HCT116 (cell line): ENCODE data around the gene CISH. TPM values are rescaled to one million over a fixed set of nuclear protein-coding genes. Genes with fewer than 3 reads are reported as not detected.

Source experiments
- ATAC-seq: fragments of 200-7000 bp; cut with Tn5 transposase; 2 replicates; pipeline ENCODE4 v1.9.1; 2020; ENCODE audit warnings: mild to moderate bottlenecking, moderate library complexity
- BruUV-seq: library from RNA; stranded (reverse); fragments of 400-500 nt; replicated peaks from 2 replicates; lab custom pipeline; 2021; lab: Mats Ljungman, UMichigan
- CTCF ChIA-PET: fragments of 300-600 bp; sonication (Branson Sonifier 250); formaldehyde crosslinking; loops from one replicate; lab custom pipeline; 2021; ENCODE audit warnings: antibody characterized with exemption; lab: Charles Lee
- POLR2A ChIA-PET: fragments of 300-600, 350-600 bp; sonication (Branson Sonifier 250); formaldehyde crosslinking; loops from one replicate; lab custom pipeline; 2021; ENCODE audit warnings: antibody characterized with exemption; lab: Charles Lee
- RAD21 ChIA-PET, 2 experiments: fragments of 300-600 bp; sonication (Branson Sonifier 250); formaldehyde crosslinking; loops; one replicate each; lab custom pipeline; 2023; ENCODE audit warnings: low total read pairs in 2 of 2; ENCODE audit not compliant: uncharacterized antibody in 2 of 2, unreplicated experiment in 2 of 2, low non-redundant PET in 1 of 2; lab: Charles Lee
- DNase-seq: peaks from one replicate; pipeline ENCODE4 v3.0.0-alpha.2; 2010; ENCODE audit warnings: low read depth, low spot score
- H2AFZ ChIP-seq: fragments of 200-600 bp; shearing (Covaris generic), sonication (generic); 2 replicates; pipeline ENCODE4 v1.6.1; 2017; ENCODE audit warnings: low read depth, mixed run types, mixed read lengths, antibody characterized with exemption, low read length; ENCODE audit not compliant: poor library complexity, severe bottlenecking
- H3K27ac ChIP-seq: 2 replicates; pipeline ENCODE4 v1.5.1; 2012; ENCODE audit warnings: low read depth, low read length
- H3K27me3 ChIP-seq: fragments of 200-600 bp; sonication (generic); 2 replicates; pipeline ENCODE4 v1.6.1; 2016; ENCODE audit warnings: mixed run types, low read length, mixed read lengths; ENCODE audit not compliant: insufficient read depth
- H3K36me3 ChIP-seq, 2 experiments: fragments of 200-500 bp in 1 of 2; fragments of 200-600 bp in 1 of 2; sonication (Bioruptor generic) in 1 of 2; sonication (generic) in 1 of 2; 2 replicates each; pipeline versions ENCODE4 v1.5.1 to v1.6.1; 2014 to 2016; ENCODE audit warnings: low read length in 2 of 2, inconsistent platforms in 1 of 2, mixed read lengths in 1 of 2, mixed run types in 1 of 2; ENCODE audit not compliant: insufficient read depth in 2 of 2, control insufficient read depth in 1 of 2
- H3K4me1 ChIP-seq, 2 experiments: fragments of 200-600 bp in 1 of 2; sonication (generic) in 1 of 2; 2 replicates each; pipeline versions ENCODE4 v1.5.1 to v1.6.1; 2012 to 2017; ENCODE audit warnings: low read length in 2 of 2, inconsistent platforms in 1 of 2, mild to moderate bottlenecking in 1 of 2, mixed read lengths in 1 of 2, mixed run types in 1 of 2, moderate library complexity in 1 of 2; ENCODE audit not compliant: insufficient read depth in 2 of 2, control insufficient read depth in 1 of 2
- H3K4me2 ChIP-seq: fragments of 200-600 bp; sonication (generic); 2 replicates; pipeline ENCODE4 v1.6.1; 2017; ENCODE audit warnings: mixed run types, low read length, mixed read lengths
- H3K4me3 ChIP-seq, 2 experiments: fragments of 200-600 bp in 1 of 2; sonication (generic) in 1 of 2; replicated peaks in 1 of 2; 2 replicates each; pipeline ENCODE4 v1.5.1; 2011 to 2016; ENCODE audit warnings: low read length in 2 of 2, control low read depth in 1 of 2, low read depth in 1 of 2, mild to moderate bottlenecking in 1 of 2, mixed read lengths in 1 of 2, mixed run types in 1 of 2
- H3K79me2 ChIP-seq: fragments of 200-600 bp; sonication (generic); 2 replicates; pipeline ENCODE4 v1.6.1; 2017; ENCODE audit warnings: mild to moderate bottlenecking, mixed run types, low read length, moderate library complexity, mixed read lengths; ENCODE audit not compliant: insufficient read depth
- H3K9ac ChIP-seq: fragments of 200-600 bp; sonication (generic); 2 replicates; pipeline ENCODE4 v1.6.1; 2016; ENCODE audit warnings: low read length, mixed read lengths
- H3K9me2 ChIP-seq: fragments of 200-600 bp; sonication (generic), shearing (Covaris generic); 2 replicates; pipeline ENCODE4 v1.6.1; 2017; ENCODE audit warnings: mixed run types, mild to moderate bottlenecking, moderate library complexity; ENCODE audit not compliant: insufficient read depth
- H3K9me3 ChIP-seq, 2 experiments: fragments of 200-500 bp in 1 of 2; fragments of 200-600 bp in 1 of 2; sonication (Bioruptor generic) in 1 of 2; sonication (generic) in 1 of 2; 2 replicates each; pipeline ENCODE4 v1.6.1; 2014 to 2017; ENCODE audit warnings: low read length in 2 of 2, mixed read lengths in 2 of 2, inconsistent platforms in 1 of 2, low read depth in 1 of 2, mild to moderate bottlenecking in 1 of 2, mixed run types in 1 of 2, moderate library complexity in 1 of 2; ENCODE audit not compliant: control insufficient read depth in 1 of 2, insufficient read depth in 1 of 2
- H4K20me1 ChIP-seq: fragments of 200-600 bp; sonication (generic), shearing (Covaris generic); 2 replicates; pipeline ENCODE4 v1.6.1; 2017; ENCODE audit warnings: mixed run types, mild to moderate bottlenecking, moderate library complexity; ENCODE audit not compliant: insufficient read depth
- CBX3 ChIP-seq: IDR thresholded peaks from 2 replicates; pipeline ENCODE4 v1.6.1; 2012; ENCODE audit warnings: low read depth
- CTCF ChIP-seq, 3 experiments: fragments of 200-600 bp in 1 of 3; sonication (generic) in 1 of 3; IDR thresholded peaks in 2 of 3; conservative IDR thresholded peaks in 1 of 3; 2 replicates each; pipeline ENCODE4 v1.5.1; 2012 to 2017; ENCODE audit warnings: low read depth in 2 of 3, low read length in 2 of 3, antibody characterized with exemption in 1 of 3, borderline replicate concordance in 1 of 3, control low read depth in 1 of 3, mild to moderate bottlenecking in 1 of 3, mixed read lengths in 1 of 3, mixed run types in 1 of 3, moderate library complexity in 1 of 3; ENCODE audit not compliant: insufficient read depth in 1 of 3
- EGR1 ChIP-seq: IDR thresholded peaks from 2 replicates; pipeline ENCODE4 v1.6.1; 2012; ENCODE audit warnings: low read depth
- ELF1 ChIP-seq: IDR thresholded peaks from 2 replicates; pipeline ENCODE4 v1.6.1; 2012; ENCODE audit warnings: low read depth, borderline replicate concordance
- EZH2 ChIP-seq: fragments of 200-600 bp; sonication (generic); IDR thresholded peaks from 2 replicates; pipeline ENCODE4 v1.6.1; 2017; ENCODE audit warnings: antibody characterized with exemption, mixed run types
- JUND ChIP-seq: IDR thresholded peaks from 2 replicates; pipeline ENCODE4 v1.6.1; 2012
- POLR2A ChIP-seq: IDR thresholded peaks from 2 replicates; pipeline ENCODE4 v1.7.0; 2011; ENCODE audit warnings: borderline replicate concordance; ENCODE audit not compliant: insufficient read depth, insufficient read length; ENCODE audit errors: extremely low read depth
- POLR2AphosphoS5 ChIP-seq: IDR thresholded peaks from 2 replicates; pipeline ENCODE4 v1.6.1; 2011; ENCODE audit warnings: mild to moderate bottlenecking, low read depth, low read length, moderate library complexity
- SIN3A ChIP-seq: IDR thresholded peaks from 2 replicates; pipeline ENCODE4 v1.6.1; 2012; ENCODE audit warnings: low read depth
- SRF ChIP-seq: IDR thresholded peaks from 2 replicates; pipeline ENCODE4 v1.6.1; 2012; ENCODE audit warnings: low read depth
- TCF7L2 ChIP-seq: IDR thresholded peaks from 2 replicates; pipeline ENCODE4 v1.7.0; 2011; ENCODE audit warnings: borderline replicate concordance, inconsistent platforms; ENCODE audit not compliant: insufficient read depth, insufficient read length; ENCODE audit errors: extremely low read depth
- ZFX ChIP-seq: fragments of 450-650 bp; IDR thresholded peaks from 2 replicates; pipeline ENCODE4 v1.6.1; 2017
- ZNF274 ChIP-seq: fragments of 200-500 bp; sonication (Bioruptor generic); IDR thresholded peaks from 2 replicates; pipeline ENCODE4 v1.6.1; 2014; ENCODE audit warnings: mild to moderate bottlenecking, low read depth, low read length, inconsistent platforms
- intact Hi-C: fragments of 100-400 bp; cut with micrococcal nuclease; formaldehyde crosslinking; loops from 2 replicates; pipeline ENCODE4 v1.10.0; 2022
- total RNA-seq: library from RNA; stranded (reverse); gene quantifications from one replicate; pipeline ENCODE4 v1.2.1, GENCODE V29; 2021; ENCODE audit not compliant: unreplicated experiment
- TF ChIP-seq, protein P1 (sequence below): IDR thresholded peaks from 2 replicates; pipeline ENCODE4 v1.6.1; 2012
- TF ChIP-seq, protein P2 (sequence below): IDR thresholded peaks from 2 replicates; pipeline ENCODE4 v1.6.1; 2012; ENCODE audit warnings: low read depth

CISH gene
- total RNA-seq, 1 experiment from 2014 or later = 4.5 TPM

DNA sequence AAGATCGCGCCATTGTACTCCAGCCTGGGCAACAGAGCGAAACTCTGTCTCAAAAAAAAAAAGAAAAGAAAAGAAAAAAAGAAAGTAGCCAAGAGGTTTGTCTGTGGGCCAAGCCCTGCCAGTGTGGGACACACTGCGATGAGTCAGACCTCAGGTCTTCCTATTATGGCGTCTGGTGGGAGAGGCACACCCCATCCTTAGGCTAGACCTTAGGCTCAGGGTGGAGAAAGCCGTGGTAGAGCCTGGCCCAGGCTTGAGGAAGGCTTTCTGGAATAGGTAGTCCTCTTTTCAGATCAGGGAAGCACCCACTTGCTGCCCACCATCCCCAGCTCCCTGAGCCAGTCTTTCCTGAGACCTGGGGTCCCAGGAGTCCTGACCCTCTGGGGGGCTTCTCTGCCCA is 36.2 kb downstream of the CISH start:
- Histone ChIP-seq H3K27ac (no peak overlapping the region), H3K9me3 (no peaks in the 10 kb centered on the region), H3K4me3 (no peak overlapping the region), H3K9me2 (no peaks in the 10 kb centered on the region), H3K27me3 (no peaks in the 10 kb centered on the region), H3K4me2 (no peak overlapping the region), H3K79me2 (peaks cover 2% of the 10 kb centered on the region; the same call in 1 of the 2 replicates), H4K20me1 (no peaks in the 10 kb centered on the region), H3K9ac (no peak overlapping the region), H3K36me3 (peaks cover 0 to 3% of the 10 kb centered on the region in 2 experiments; a peak in 1 of 4 replicates), H3K4me1 (peaks cover 0 to 9% of the 10 kb centered on the region in 2 experiments; a peak in 3 of 4 replicates), H2AFZ (no peak overlapping the region)
- no TSS peak for BruUV-seq
- DNase-seq (no peak), ATAC-seq (no peak)
- intact Hi-C loops = no loop called here
- CTCF ChIA-PET = no interaction called here
- POLR2A ChIA-PET = no interaction called here
- RAD21 ChIA-PET = no interaction called here
- TF ChIP-seq ZFX (no peak), SRF (no peak), TCF7L2 (no peak), SIN3A (no peak), EGR1 (no peak), JUND (no peak)
- TF ChIP-seq, protein P1, sequence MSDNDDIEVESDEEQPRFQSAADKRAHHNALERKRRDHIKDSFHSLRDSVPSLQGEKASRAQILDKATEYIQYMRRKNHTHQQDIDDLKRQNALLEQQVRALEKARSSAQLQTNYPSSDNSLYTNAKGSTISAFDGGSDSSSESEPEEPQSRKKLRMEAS = no peak

GRCh38 chr3:50574444-50574831 is 37.1 kb downstream of the CISH start:
- Histone ChIP-seq H3K4me2 (no peak overlapping the region), H3K27ac (no peak overlapping the region), H3K4me3 (no peak overlapping the region), H3K36me3 (peaks cover 0 to 3% of the 10 kb centered on the region in 2 experiments; a peak in 1 of 4 replicates), H3K9ac (no peak overlapping the region), H4K20me1 (no peaks in the 10 kb centered on the region), H2AFZ (no peak overlapping the region), H3K27me3 (no peaks in the 10 kb centered on the region), H3K4me1 (peaks cover 0 to 13% of the 10 kb centered on the region in 2 experiments; a peak in 3 of 4 replicates), H3K9me2 (no peaks in the 10 kb centered on the region), H3K9me3 (no peaks in the 10 kb centered on the region), H3K79me2 (peaks cover 9% of the 10 kb centered on the region; the same call in 1 of the 2 replicates)
- DNase-seq = no peak
- ChIA-PET CTCF (no interaction called here), POLR2A (no interaction called here), RAD21 (no interaction called here)
- no TSS peak for BruUV-seq
- intact Hi-C loops = loop anchor here (5.0 kb wide), 1 partner anchor 813 kb away; the partner anchor contains the start of gene MANF
- ATAC-seq = no peak
- TF ChIP-seq POLR2AphosphoS5 = no peak
- no peak for TF ChIP-seq ZNF274
- TF ChIP-seq, protein P1 = no peak
- TF ChIP-seq JUND = no peak
- TF ChIP-seq TCF7L2 = no peak
- no peak for TF ChIP-seq POLR2A
- TF ChIP-seq CBX3 = no peak
- TF ChIP-seq, protein P2, sequence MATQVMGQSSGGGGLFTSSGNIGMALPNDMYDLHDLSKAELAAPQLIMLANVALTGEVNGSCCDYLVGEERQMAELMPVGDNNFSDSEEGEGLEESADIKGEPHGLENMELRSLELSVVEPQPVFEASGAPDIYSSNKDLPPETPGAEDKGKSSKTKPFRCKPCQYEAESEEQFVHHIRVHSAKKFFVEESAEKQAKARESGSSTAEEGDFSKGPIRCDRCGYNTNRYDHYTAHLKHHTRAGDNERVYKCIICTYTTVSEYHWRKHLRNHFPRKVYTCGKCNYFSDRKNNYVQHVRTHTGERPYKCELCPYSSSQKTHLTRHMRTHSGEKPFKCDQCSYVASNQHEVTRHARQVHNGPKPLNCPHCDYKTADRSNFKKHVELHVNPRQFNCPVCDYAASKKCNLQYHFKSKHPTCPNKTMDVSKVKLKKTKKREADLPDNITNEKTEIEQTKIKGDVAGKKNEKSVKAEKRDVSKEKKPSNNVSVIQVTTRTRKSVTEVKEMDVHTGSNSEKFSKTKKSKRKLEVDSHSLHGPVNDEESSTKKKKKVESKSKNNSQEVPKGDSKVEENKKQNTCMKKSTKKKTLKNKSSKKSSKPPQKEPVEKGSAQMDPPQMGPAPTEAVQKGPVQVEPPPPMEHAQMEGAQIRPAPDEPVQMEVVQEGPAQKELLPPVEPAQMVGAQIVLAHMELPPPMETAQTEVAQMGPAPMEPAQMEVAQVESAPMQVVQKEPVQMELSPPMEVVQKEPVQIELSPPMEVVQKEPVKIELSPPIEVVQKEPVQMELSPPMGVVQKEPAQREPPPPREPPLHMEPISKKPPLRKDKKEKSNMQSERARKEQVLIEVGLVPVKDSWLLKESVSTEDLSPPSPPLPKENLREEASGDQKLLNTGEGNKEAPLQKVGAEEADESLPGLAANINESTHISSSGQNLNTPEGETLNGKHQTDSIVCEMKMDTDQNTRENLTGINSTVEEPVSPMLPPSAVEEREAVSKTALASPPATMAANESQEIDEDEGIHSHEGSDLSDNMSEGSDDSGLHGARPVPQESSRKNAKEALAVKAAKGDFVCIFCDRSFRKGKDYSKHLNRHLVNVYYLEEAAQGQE = no peak
- TF ChIP-seq ELF1 = no peak
- TF ChIP-seq EZH2 = no peak
- no peak for TF ChIP-seq CTCF (IDR thresholded peaks at IDR 0.05 in 2 of 3, conservative IDR thresholded peaks at IDR 0.05 in 1 of 3; ENCODE audit: borderline replicate concordance in 1 of 3, insufficient read depth in 1 of 3, low read depth in 2 of 3, low read length in 2 of 3)
- TF ChIP-seq EGR1 = no peak
